ENCODE data around the gene AATF.

AATF gene

DNA sequence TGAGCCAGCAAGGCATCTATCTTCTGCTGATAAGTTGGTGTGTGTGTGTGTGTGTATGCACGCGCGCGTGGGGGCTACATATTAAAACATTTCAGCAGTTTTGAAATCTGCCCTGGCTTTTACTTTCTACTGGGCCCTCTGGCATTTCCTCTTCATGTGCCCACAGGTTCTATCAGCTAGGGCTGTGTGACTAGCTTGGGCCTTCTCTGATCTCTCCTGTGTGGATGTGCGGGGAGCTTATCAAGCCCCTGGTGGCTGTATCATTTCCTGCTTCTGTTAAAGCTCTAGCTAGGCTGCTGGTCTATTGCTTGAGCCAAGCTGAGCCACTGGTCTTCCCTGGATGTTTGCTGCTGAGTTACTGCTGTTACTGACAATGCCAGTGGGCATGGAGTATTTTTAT lies 132.5 kb downstream of the AATF start:
- TF ChIP-seq, protein P1, sequence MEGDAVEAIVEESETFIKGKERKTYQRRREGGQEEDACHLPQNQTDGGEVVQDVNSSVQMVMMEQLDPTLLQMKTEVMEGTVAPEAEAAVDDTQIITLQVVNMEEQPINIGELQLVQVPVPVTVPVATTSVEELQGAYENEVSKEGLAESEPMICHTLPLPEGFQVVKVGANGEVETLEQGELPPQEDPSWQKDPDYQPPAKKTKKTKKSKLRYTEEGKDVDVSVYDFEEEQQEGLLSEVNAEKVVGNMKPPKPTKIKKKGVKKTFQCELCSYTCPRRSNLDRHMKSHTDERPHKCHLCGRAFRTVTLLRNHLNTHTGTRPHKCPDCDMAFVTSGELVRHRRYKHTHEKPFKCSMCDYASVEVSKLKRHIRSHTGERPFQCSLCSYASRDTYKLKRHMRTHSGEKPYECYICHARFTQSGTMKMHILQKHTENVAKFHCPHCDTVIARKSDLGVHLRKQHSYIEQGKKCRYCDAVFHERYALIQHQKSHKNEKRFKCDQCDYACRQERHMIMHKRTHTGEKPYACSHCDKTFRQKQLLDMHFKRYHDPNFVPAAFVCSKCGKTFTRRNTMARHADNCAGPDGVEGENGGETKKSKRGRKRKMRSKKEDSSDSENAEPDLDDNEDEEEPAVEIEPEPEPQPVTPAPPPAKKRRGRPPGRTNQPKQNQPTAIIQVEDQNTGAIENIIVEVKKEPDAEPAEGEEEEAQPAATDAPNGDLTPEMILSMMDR (IDR thresholded peaks at IDR 0.05; ENCODE audit: low read depth, low read length) = peak; percentile 29
- Histone ChIP-seq H3K36me3 (peaks cover 20% of the 10 kb centered on the region), H3K27me3 (no peaks in the 10 kb centered on the region), H3K4me1 (no peaks in the 10 kb centered on the region), H3K4me3 (ENCODE audit: low read depth, low read length) (no peak overlapping the region), H3K9me3 (no peaks in the 10 kb centered on the region)
- no peak for DNase-seq

DNA sequence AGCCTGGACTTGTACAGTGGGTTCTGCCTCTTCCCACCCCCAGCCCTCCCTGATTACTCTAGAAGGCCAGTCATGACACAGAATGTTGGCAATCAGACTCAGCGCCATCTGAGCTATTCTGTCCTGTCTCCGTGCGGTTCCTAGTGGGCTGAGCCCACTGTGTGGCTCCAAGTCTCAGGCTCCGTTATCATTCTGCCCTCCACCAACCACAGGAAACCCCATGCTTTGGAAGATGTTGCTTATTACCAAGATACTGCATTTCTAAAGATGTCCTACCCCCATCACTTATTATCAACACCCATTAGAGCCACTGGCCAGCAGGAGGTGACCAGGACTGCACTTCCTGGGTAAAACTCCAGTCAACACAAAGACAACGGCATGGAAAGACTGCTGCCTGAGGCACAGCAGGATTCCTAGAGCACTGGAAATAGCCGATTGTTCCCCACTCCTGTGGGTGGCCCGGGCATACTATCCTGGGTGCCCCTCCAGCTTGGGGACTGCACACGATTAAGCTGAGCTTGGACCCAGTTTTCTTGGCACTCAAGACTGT lies 133.6 kb downstream of the AATF start:
- no peak for DNase-seq
- TF ChIP-seq, protein P1 (IDR thresholded peaks at IDR 0.05; ENCODE audit: low read depth, low read length) = no peak
- H3K36me3 ChIP-seq = peaks cover 31% of the 10 kb centered on the region
- no peaks in the 10 kb centered on the region for H3K9me3 ChIP-seq
- H3K27me3 ChIP-seq = no peaks in the 10 kb centered on the region
- H3K4me1 ChIP-seq = no peaks in the 10 kb centered on the region
- no peak overlapping the region for H3K4me3 ChIP-seq (ENCODE audit: low read depth, low read length)

DNA sequence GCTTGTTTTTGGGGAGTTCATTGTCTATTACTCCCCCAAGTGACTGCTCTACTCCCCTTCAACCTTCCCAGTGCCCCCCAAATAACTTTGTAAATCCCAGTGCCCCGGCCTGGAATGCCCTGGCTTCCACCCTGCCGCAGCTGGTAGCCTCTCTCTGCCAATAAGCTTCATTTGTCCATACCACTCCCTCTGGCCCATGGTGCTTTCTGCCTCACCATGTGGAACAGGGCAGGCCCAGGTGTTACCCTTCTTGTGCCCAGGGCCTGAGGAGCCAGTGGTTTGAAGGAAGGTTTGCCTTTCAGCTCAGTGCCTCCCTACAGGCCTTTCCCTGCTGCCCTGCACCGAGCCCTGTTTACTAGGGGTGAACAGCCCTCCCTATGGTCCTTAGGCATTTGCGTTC lies 134.2 kb downstream of the AATF start:
- H3K4me3 ChIP-seq (ENCODE audit: low read depth, low read length) = no peak overlapping the region
- H3K9me3 ChIP-seq = no peaks in the 10 kb centered on the region
- H3K36me3 ChIP-seq = peaks cover 36% of the 10 kb centered on the region
- no peaks in the 10 kb centered on the region for H3K4me1 ChIP-seq
- no peaks in the 10 kb centered on the region for H3K27me3 ChIP-seq
- TF ChIP-seq, protein P1 (IDR thresholded peaks at IDR 0.05; ENCODE audit: low read depth, low read length) = no peak
- DNase-seq = no peak

DNA sequence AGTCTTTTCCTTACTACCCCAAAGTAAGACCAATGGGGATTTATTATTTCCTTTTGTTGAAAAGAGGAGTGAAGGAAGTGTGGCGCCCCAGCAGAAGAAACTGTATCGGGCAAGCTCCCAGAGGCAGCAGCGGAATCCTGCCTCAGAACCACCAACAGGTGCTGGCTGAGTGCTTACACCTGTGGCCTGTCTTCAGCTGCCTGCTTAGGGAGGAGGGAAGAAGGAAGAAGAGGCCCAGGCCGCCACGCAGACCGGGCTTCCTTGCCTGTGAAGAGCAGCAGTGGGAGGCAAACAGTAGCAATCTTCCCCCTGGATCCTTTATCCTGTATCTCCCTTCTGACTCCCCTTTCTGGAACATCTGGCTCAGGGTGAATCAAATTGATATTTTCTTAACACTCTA lies 134.7 kb downstream of the AATF start:
- no peak for DNase-seq
- TF ChIP-seq, protein P1 (IDR thresholded peaks at IDR 0.05; ENCODE audit: low read depth, low read length) = no peak
- Histone ChIP-seq H3K4me1 (peaks cover under 1% of the 10 kb centered on the region; the same call in 1 of the 2 replicates), H3K4me3 (ENCODE audit: low read depth, low read length) (no peak overlapping the region), H3K9me3 (no peaks in the 10 kb centered on the region), H3K27me3 (no peaks in the 10 kb centered on the region), H3K36me3 (peaks cover 40% of the 10 kb centered on the region)

DNA sequence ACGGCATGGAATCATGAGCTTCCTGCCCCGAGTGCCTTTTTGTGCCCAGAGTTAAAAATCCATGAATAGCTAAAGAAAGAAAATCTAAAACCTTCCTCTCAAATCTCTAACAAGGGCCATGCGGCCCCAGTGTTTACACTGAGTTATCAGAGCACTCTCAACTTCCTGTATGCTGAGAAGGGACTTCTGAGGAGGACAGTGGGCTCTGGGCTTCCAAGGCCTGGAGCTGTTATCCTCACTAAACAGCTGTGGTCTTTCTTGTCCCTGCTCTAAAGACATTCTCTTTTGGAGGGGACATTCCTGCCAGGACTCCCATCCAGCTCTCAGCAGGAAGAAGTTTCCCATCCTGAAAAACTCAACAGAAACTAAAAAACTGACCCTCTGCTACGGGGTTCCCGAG lies 135.6 kb downstream of the AATF start:
- Histone ChIP-seq H3K27me3 (no peaks in the 10 kb centered on the region), H3K4me3 (ENCODE audit: low read depth, low read length) (no peak overlapping the region), H3K4me1 (peaks cover 3% of the 10 kb centered on the region; the same call in 1 of the 2 replicates), H3K36me3 (peaks cover 48% of the 10 kb centered on the region), H3K9me3 (no peaks in the 10 kb centered on the region)
- TF ChIP-seq, protein P1 (IDR thresholded peaks at IDR 0.05; ENCODE audit: low read depth, low read length) = no peak
- DNase-seq = no peak

DNA sequence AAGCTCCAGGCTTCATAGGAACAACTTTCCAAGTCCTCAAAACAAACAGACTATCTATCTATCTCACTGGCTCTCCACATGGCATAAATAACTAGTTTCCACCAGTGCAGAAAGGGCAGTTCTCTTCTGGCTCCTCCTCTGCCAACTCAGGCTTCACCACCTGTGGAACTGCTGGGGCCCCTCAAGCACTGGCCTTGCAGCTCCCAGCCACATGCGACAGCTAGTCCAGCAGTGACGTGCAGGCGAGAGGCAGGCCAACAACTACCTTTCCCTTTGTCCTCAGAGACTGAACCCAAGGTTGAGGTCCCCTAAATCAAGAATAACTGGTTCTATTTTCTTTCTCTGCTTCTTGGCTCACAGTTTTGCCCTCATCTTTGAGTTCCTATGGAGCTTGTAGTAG lies 137.6 kb downstream of the AATF start:
- peaks cover 59% of the 10 kb centered on the region for H3K36me3 ChIP-seq

More for the DNA sequence above, 137.6 kb downstream of the AATF start:
- peaks cover 6% of the 10 kb centered on the region; the same call in 1 of the 2 replicates for H3K4me1 ChIP-seq
- no peaks in the 10 kb centered on the region for H3K9me3 ChIP-seq
- DNase-seq = no peak
- H3K4me3 ChIP-seq (ENCODE audit: low read depth, low read length) = no peak overlapping the region
- TF ChIP-seq, protein P1 (IDR thresholded peaks at IDR 0.05; ENCODE audit: low read depth, low read length) = no peak
- H3K27me3 ChIP-seq = no peaks in the 10 kb centered on the region

All from BE2C (cell line).